ENCODE data around the gene RTKN2. TPM values are rescaled to one million over a fixed set of nuclear protein-coding genes. Genes with fewer than 3 reads are reported as not detected.

RTKN2 gene
- polyA plus RNA-seq, 1 donor from 2014 or later, result 4.7 TPM

- TF ChIP-seq, protein P1, sequence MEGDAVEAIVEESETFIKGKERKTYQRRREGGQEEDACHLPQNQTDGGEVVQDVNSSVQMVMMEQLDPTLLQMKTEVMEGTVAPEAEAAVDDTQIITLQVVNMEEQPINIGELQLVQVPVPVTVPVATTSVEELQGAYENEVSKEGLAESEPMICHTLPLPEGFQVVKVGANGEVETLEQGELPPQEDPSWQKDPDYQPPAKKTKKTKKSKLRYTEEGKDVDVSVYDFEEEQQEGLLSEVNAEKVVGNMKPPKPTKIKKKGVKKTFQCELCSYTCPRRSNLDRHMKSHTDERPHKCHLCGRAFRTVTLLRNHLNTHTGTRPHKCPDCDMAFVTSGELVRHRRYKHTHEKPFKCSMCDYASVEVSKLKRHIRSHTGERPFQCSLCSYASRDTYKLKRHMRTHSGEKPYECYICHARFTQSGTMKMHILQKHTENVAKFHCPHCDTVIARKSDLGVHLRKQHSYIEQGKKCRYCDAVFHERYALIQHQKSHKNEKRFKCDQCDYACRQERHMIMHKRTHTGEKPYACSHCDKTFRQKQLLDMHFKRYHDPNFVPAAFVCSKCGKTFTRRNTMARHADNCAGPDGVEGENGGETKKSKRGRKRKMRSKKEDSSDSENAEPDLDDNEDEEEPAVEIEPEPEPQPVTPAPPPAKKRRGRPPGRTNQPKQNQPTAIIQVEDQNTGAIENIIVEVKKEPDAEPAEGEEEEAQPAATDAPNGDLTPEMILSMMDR (IDR thresholded peaks at IDR 0.05; ENCODE audit: poor library complexity, severe bottlenecking), result no peak
These were observed 48.6 kb upstream of the RTKN2 start (continued) for GRCh38 chr10:62317257-62317656.

DNA sequence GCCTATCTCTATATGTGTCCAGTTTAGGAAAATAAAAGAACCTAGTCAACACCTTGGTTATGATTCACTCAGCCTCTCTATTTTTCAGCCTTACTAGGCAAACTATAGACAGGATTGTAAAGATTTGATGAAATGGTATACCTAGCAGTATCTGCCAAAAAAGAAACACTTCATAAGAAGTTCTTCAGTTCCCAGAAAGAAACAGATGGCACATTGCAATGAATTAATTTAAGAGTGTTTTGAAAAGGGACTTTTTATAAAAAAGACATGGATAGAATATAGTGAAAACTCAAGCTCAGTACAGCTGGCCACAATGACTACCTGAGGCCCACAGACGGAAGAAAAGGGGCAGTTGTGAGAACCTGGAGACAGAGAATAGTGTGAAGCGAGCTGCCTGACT is 40.6 kb upstream of the RTKN2 start:
- Histone ChIP-seq H3K27me3 (ENCODE audit: insufficient read depth, low read depth, low read length) (no peaks in the 10 kb centered on the region), H3K27ac (ENCODE audit: low read length) (no peak overlapping the region), H3F3A (ENCODE audit: insufficient read depth, low read length, poor library complexity, severe bottlenecking) (no peaks in the 10 kb centered on the region), H2AFZ (ENCODE audit: low read depth, low read length) (no peak overlapping the region), H3K9ac (ENCODE audit: low read length) (no peak overlapping the region), H3K9me2 (ENCODE audit: insufficient read depth, low read length) (no peaks in the 10 kb centered on the region), H3K9me3 (ENCODE audit: low read length) (no peaks in the 10 kb centered on the region), H3K4me3 (ENCODE audit: low read length) (no peak overlapping the region), H4K20me1 (ENCODE audit: insufficient read depth) (no peaks in the 10 kb centered on the region), H3K79me2 (replicated peaks; ENCODE audit: insufficient read depth, low read length) (no peaks in the 10 kb centered on the region), H3K4me2 (ENCODE audit: low read length) (no peak overlapping the region), H3K36me3 (ENCODE audit: insufficient read depth, low read length) (no peaks in the 10 kb centered on the region)
- TF ChIP-seq SMC3 (conservative IDR thresholded peaks at IDR 0.05; ENCODE audit: poor library complexity) (no peak), EZH2 (IDR thresholded peaks at IDR 0.05; ENCODE audit: borderline replicate concordance, insufficient read depth, low read length, poor library complexity, severe bottlenecking) (no peak), EP300 (conservative IDR thresholded peaks at IDR 0.05; ENCODE audit: poor library complexity, severe bottlenecking) (no peak), RAD21 (conservative IDR thresholded peaks at IDR 0.05) (no peak), TAF1 (IDR thresholded peaks at IDR 0.05; ENCODE audit: low read depth) (no peak), REST (IDR thresholded peaks at IDR 0.05; ENCODE audit: borderline replicate concordance) (no peak), POLR2AphosphoS5 (IDR thresholded peaks at IDR 0.05) (no peak), MXI1 (conservative IDR thresholded peaks at IDR 0.05; ENCODE audit: poor library complexity, severe bottlenecking) (no peak)
- TF ChIP-seq, protein P1 (IDR thresholded peaks at IDR 0.05; ENCODE audit: poor library complexity, severe bottlenecking), result no peak

DNA sequence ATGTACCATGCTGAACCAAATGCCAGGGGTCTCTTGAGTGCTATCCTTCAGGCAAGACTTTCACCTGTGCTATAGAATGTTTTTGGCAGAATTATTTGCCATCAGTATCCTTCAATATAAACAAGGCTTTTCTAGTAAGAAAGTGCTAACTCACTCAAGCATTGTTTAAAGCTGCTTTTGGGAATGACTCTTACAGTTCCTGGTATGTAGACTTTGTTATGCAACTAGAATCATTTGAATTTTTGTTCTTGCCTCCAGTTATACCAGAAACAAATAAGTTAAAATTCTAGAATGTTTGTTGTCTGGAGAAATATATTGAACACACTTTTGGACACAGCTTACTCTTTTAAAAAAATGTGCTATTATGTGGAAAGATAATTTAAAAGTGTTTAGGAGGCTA is 39.5 kb upstream of the RTKN2 start:
- no peaks in the 10 kb centered on the region for H3K9me3 ChIP-seq (ENCODE audit: low read length)
- H3K9ac ChIP-seq (ENCODE audit: low read length), result no peak overlapping the region
- no peaks in the 10 kb centered on the region for H3K36me3 ChIP-seq (ENCODE audit: insufficient read depth, low read length)
- no peak overlapping the region for H3K4me2 ChIP-seq (ENCODE audit: low read length)
- no peaks in the 10 kb centered on the region for H4K20me1 ChIP-seq (ENCODE audit: insufficient read depth)
- no peak overlapping the region for H3K4me3 ChIP-seq (ENCODE audit: low read length)
- no peaks in the 10 kb centered on the region for H3F3A ChIP-seq (ENCODE audit: insufficient read depth, low read length, poor library complexity, severe bottlenecking)
- no peaks in the 10 kb centered on the region for H3K27me3 ChIP-seq (ENCODE audit: insufficient read depth, low read depth, low read length)
- no peak for TF ChIP-seq POLR2AphosphoS5 (IDR thresholded peaks at IDR 0.05)
- no peak for TF ChIP-seq MXI1 (conservative IDR thresholded peaks at IDR 0.05; ENCODE audit: poor library complexity, severe bottlenecking)
- no peak for TF ChIP-seq REST (IDR thresholded peaks at IDR 0.05; ENCODE audit: borderline replicate concordance)
- TF ChIP-seq RAD21 (conservative IDR thresholded peaks at IDR 0.05), result no peak
- TF ChIP-seq, protein P1 (IDR thresholded peaks at IDR 0.05; ENCODE audit: poor library complexity, severe bottlenecking), result no peak
- no peak for TF ChIP-seq SMC3 (conservative IDR thresholded peaks at IDR 0.05; ENCODE audit: poor library complexity)
- TF ChIP-seq EP300 (conservative IDR thresholded peaks at IDR 0.05; ENCODE audit: poor library complexity, severe bottlenecking), result no peak
- no peak for TF ChIP-seq EZH2 (IDR thresholded peaks at IDR 0.05; ENCODE audit: borderline replicate concordance, insufficient read depth, low read length, poor library complexity, severe bottlenecking)
- TF ChIP-seq TAF1 (IDR thresholded peaks at IDR 0.05; ENCODE audit: low read depth), result no peak
- no peak overlapping the region for H3K27ac ChIP-seq (ENCODE audit: low read length)
- no peak overlapping the region for H2AFZ ChIP-seq (ENCODE audit: low read depth, low read length)
- H3K79me2 ChIP-seq (replicated peaks; ENCODE audit: insufficient read depth, low read length), result no peaks in the 10 kb centered on the region
- no peaks in the 10 kb centered on the region for H3K9me2 ChIP-seq (ENCODE audit: insufficient read depth, low read length)

Data from neural cell (in vitro differentiated cells).